Spleen (tissue), 13 donors: ENCODE results near the gene PSMC6. TPM values are rescaled to one million over a fixed set of nuclear protein-coding genes. Genes with fewer than 3 reads are reported as not detected.
A peak's percentile ranks its signal among the peaks of the same experiment; 100 is the strongest.

Experiments used
- DNase-seq: peaks from one replicate; pipeline ENCODE4 v3.0.0-alpha.2; 2020
- H3K27ac ChIP-seq, 8 donors: fragments of 200-600 bp; sonication (generic) in 7 of 8; 1 replicate in 4 of 8; 2 replicates in 4 of 8; pipeline versions ENCODE4 v1.5.0 to v1.8.0; 2016 to 2021; ENCODE audit warnings: inconsistent platforms in 4 of 8, mild to moderate bottlenecking in 4 of 8, moderate library complexity in 1 of 8
- H3K27me3 ChIP-seq, 7 donors: fragments of 200-600 bp; sonication (generic) in 6 of 7; replicated peaks in 1 of 7; 1 replicate in 4 of 7; 2 replicates in 3 of 7; pipeline versions ENCODE4 v1.5.0 to v1.8.0; 2016 to 2021; ENCODE audit warnings: inconsistent platforms in 3 of 7, mild to moderate bottlenecking in 1 of 7
- H3K36me3 ChIP-seq, 6 donors: fragments of 200-600 bp; sonication (generic) in 5 of 6; 1 replicate in 4 of 6; 2 replicates in 2 of 6; pipeline versions ENCODE4 v1.5.0 to v1.8.0; 2016 to 2021; ENCODE audit warnings: inconsistent platforms in 2 of 6
- H3K4me1 ChIP-seq, 6 donors: fragments of 200-600 bp; sonication (generic) in 5 of 6; 1 replicate in 3 of 6; 2 replicates in 3 of 6; pipeline versions ENCODE4 v1.5.0 to v1.8.0; 2016 to 2021; ENCODE audit warnings: inconsistent platforms in 3 of 6
- H3K4me3 ChIP-seq, 8 donors: fragments of 200-600 bp; sonication (generic) in 7 of 8; 1 replicate in 4 of 8; 2 replicates in 4 of 8; pipeline versions ENCODE4 v1.5.0 to v1.8.0; 2016 to 2021; ENCODE audit warnings: inconsistent platforms in 4 of 8, mild to moderate bottlenecking in 4 of 8, moderate library complexity in 2 of 8
- H3K9me3 ChIP-seq, 8 donors: fragments of 200-600 bp; sonication (generic) in 7 of 8; 1 replicate in 4 of 8; 2 replicates in 4 of 8; pipeline versions ENCODE4 v1.5.0 to v1.8.0; 2016 to 2021; ENCODE audit warnings: inconsistent platforms in 4 of 8
- POLR2A ChIP-seq, 3 donors: fragments of 450-650 bp; IDR thresholded peaks; one replicate each; pipeline ENCODE4 v1.5.1; 2017; ENCODE audit warnings: antibody characterized with exemption in 3 of 3, mild to moderate bottlenecking in 1 of 3
- POLR2AphosphoS5 ChIP-seq, 3 donors: sonication (generic); formaldehyde crosslinking; IDR thresholded peaks; one replicate each; pipeline ENCODE4 v1.5.1; 2017; ENCODE audit warnings: antibody characterized with exemption in 3 of 3
- WGBS, 5 donors: extraction: QIAGEN DNeasy Blood & Tissue Kit in 3 of 5; methylation state at CpG; one replicate each; pipeline versions ENCODE4 v1.1.5 to v1.1.7; 2013 to 2018; 5-methylcytosine and 5-hydroxymethylcytosine counted together
- intact Hi-C: fragments of 100-400 bp; cut with DNase I; formaldehyde crosslinking; loops from one replicate; pipeline ENCODE4 v1.15.0; 2023; ENCODE audit warnings: low total_unique reads
- long read RNA-seq, 2 donors: transcript quantifications; one replicate each; lab custom pipeline, GENCODE V29; 2026
- polyA plus RNA-seq, 3 donors: library from polyadenylated mRNA; stranded (reverse); fragments of 200-250 nt; gene quantifications; one replicate each; pipeline ENCODE4 v1.2.1, GENCODE V29; 2013
- total RNA-seq, 7 donors: library from RNA; depleted of rRNA in 3 of 7; stranded (reverse); fragments of >200 nt in 3 of 7; fragmentation: NEBNext Ultra II Directional in 4 of 7; extraction: Animal tissue kit (Norgen Biotek cat#: 25700) in 4 of 7; gene quantifications; one replicate each; pipeline versions ENCODE4 v1.1.0 to v1.2.1, GENCODE V29; 2016 to 2021
- TF ChIP-seq, protein P1 (sequence below), 11 experiments: fragments of 200-600 bp in 7 of 11; fragments of 450-650 bp in 4 of 11; sonication (generic) in 4 of 11; IDR thresholded peaks in 8 of 11; conservative IDR thresholded peaks in 3 of 11; 1 replicate in 7 of 11; 2 replicates in 4 of 11; pipeline versions ENCODE4 v1.4.0 to v1.8.0; 2016 to 2021; ENCODE audit warnings: antibody characterized with exemption in 11 of 11, inconsistent platforms in 4 of 11, mild to moderate bottlenecking in 1 of 11
- donor health status: healthy with polysubstance abuse.
- donor health status: DM: no; HTN: no; CAD: no; lungs with moderate emphysema.
- donor health status: DM: no; HTN: no; CAD: no.
- donor health status: Bipolar disorder and iron deficiency.
- donor health status: healthy.
- donor health status: DM: no; HTN: no; CAD: no.
- donor health status: DM: yes; HTN: yes; CAD: no.

PSMC6 gene
- total RNA-seq (10 to 100 TPM; 64.7 to 95.7 (median 82.0) TPM), polyA plus RNA-seq (10 to 100 TPM; 73.4 to 98.9 (median 83.9) TPM)
- long read RNA-seq, donor 1, transcript PSMC6-217 (2 exons, 611 nt) = minor isoform, 11 of 43 reads
- long read RNA-seq, donor 1, transcript PSMC6-201 (14 exons, 2,188 nt) = major isoform, 31 of 43 reads
- long read RNA-seq, donor 1, partial matches to known transcripts = 0 of 43 reads
- long read RNA-seq, donor 1, other reads (novel, unspliced or antisense) = 0 of 43 reads
- long read RNA-seq, donor 2, transcript PSMC6-201 (14 exons, 2,188 nt) = major isoform, 28 of 37 reads
- long read RNA-seq, donor 2, partial matches to known transcripts = 8 of 37 reads
- long read RNA-seq, donor 2, other reads (novel, unspliced or antisense) = 0 of 37 reads

DNA sequence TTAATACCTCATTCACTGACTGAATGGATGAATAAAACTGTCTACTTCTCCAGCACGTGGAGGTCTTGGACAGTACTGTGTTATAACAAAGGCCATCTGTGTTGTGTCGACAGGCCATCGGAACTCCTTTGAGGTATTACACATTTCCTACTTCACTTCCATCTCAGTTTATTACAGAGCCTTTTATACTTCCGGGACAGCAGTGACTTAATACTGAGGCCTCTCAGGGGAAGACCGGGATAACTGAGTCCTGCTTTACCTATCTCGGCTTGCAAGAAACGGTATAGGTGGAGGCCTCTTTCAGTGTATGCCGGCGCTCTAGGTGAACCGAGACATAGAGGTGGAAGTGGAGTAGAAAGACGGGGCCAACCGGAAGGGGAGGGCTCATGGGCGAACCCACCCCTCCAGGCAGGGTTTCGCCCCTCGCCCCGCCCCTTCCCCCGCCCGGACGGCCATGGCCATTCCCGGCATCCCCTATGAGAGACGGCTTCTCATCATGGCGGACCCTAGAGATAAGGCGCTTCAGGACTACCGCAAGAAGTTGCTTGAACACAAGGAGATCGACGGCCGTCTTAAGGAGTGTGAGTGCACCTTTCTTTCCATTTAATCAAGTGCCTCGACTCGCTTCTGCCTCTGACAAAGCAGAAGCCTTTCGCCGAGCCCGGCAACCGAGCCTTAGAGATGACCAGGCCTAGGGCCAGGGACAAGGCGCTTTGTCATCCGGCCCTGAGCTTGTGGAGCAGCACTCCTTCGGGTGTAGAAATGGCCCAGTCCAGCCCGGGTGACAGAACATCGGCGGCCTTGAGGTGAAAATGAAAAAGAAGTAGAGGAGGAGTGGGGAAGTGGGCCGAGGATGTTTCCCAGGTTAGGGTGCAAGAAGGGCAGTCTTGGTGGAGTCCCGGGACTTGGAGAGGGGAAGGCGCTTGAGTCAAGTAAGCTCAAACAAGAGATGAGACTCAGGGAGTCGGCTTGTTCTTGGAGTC, at the start of gene PSMC6:
PSMC6 (plus strand) TSS at position 477 of the 983 bp plus-strand sequence; CDS start at position 497, 20 bp downstream.
- H3K9me3 ChIP-seq = no peaks in the 10 kb centered on the region
- peak within 1 kb of the TSS; percentile 59 to 96 (median 94) for H3K27ac ChIP-seq
- H3K27me3 ChIP-seq = no peaks in the 10 kb centered on the region
- WGBS, 5 donors = 0 to 2% (median 1%) methylated on average over 38 to 43 of the region's 43 CpGs
- H3K36me3 ChIP-seq = peaks cover 0 to 38% (median 28%) of the 10 kb centered on the region in 6 donors
- peak; percentile 99 for DNase-seq
- TF ChIP-seq POLR2A (IDR thresholded peaks at IDR 0.05) (no peak), POLR2AphosphoS5 (IDR thresholded peaks at IDR 0.05) (peak; percentile 80 to 88 (median 88))
- TF ChIP-seq, protein P1, sequence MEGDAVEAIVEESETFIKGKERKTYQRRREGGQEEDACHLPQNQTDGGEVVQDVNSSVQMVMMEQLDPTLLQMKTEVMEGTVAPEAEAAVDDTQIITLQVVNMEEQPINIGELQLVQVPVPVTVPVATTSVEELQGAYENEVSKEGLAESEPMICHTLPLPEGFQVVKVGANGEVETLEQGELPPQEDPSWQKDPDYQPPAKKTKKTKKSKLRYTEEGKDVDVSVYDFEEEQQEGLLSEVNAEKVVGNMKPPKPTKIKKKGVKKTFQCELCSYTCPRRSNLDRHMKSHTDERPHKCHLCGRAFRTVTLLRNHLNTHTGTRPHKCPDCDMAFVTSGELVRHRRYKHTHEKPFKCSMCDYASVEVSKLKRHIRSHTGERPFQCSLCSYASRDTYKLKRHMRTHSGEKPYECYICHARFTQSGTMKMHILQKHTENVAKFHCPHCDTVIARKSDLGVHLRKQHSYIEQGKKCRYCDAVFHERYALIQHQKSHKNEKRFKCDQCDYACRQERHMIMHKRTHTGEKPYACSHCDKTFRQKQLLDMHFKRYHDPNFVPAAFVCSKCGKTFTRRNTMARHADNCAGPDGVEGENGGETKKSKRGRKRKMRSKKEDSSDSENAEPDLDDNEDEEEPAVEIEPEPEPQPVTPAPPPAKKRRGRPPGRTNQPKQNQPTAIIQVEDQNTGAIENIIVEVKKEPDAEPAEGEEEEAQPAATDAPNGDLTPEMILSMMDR (IDR thresholded peaks at IDR 0.05 in 8 of 11, conservative IDR thresholded peaks at IDR 0.05 in 3 of 11) = peak in 2 of 11 experiments; percentile 14 to 23
- H3K4me3 ChIP-seq = peak within 1 kb of the TSS; percentile 78 to 91 (median 84)
- intact Hi-C loops = no loop called here
- H3K4me1 ChIP-seq = peaks cover 9 to 63% (median 32%) of the 10 kb centered on the region in 6 donors

DNA sequence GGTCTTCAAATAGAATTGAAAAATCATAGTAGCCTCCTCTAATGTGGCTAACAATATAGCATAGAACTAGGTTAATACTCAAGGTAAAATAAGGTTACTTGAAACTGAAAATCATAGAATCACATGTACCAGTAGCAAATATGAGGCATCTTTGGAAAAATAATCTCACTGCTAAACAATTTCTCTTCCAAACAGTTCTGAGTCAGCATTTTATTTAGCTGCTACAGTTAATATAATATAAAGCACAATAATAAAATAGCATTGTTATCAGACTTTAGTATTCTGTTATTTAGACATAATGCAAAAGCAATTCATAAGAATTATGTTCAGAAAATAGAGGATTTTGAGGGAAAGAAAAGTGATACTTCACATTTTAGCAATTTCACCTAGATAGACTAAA, 46.7 kb upstream of the PSMC6 start:
- TF ChIP-seq POLR2AphosphoS5 (IDR thresholded peaks at IDR 0.05) (no peak), POLR2A (IDR thresholded peaks at IDR 0.05) (no peak)
- TF ChIP-seq, protein P1 (IDR thresholded peaks at IDR 0.05 in 8 of 11, conservative IDR thresholded peaks at IDR 0.05 in 3 of 11) = no peak
- Histone ChIP-seq H3K36me3 (peaks cover under 1 to 93% (median 34%) of the 10 kb centered on the region in 6 donors), H3K4me1 (no peaks in the 10 kb centered on the region), H3K4me3 (no peak overlapping the region), H3K9me3 (no peaks in the 10 kb centered on the region), H3K27me3 (no peaks in the 10 kb centered on the region), H3K27ac (no peak overlapping the region)
- intact Hi-C loops = no loop called here
- no peak for DNase-seq

DNA sequence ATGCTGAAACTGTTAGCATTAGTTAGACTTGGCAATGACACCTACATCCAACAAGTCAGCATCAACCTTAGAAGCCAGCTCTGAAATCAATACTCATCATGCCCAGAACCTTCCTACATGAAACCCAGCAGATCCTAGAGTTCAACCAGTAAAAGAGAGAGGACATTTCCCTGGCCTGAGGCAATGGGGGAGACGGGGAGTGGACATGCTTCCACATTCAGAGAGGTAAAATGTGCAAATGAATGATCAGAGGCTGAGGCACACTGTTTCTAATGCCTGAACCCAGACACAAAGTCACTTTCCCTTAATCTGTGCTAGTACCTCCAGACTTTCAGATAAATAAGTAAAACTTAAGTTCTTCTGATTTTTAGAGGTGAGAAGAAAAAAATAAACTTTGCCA, 46.2 kb upstream of the PSMC6 start:
- Histone ChIP-seq H3K4me1 (no peaks in the 10 kb centered on the region), H3K27me3 (no peaks in the 10 kb centered on the region), H3K27ac (no peak overlapping the region), H3K4me3 (no peak overlapping the region), H3K9me3 (no peaks in the 10 kb centered on the region), H3K36me3 (peaks cover 5 to 93% (median 37%) of the 10 kb centered on the region in 6 donors)
- 94 to 100% (median 97%) methylated on average over 1 of the region's 1 CpG for WGBS, 5 donors
- TF ChIP-seq POLR2A (IDR thresholded peaks at IDR 0.05) = no peak
- TF ChIP-seq, protein P1 (IDR thresholded peaks at IDR 0.05 in 8 of 11, conservative IDR thresholded peaks at IDR 0.05 in 3 of 11) = no peak
- no peak for TF ChIP-seq POLR2AphosphoS5 (IDR thresholded peaks at IDR 0.05)
- DNase-seq = no peak
- intact Hi-C loops = no loop called here
